Fibroblast of mammary gland (primary cell): ENCODE results near the gene DIRAS2.

Experiments used
- DNase-seq: peaks from one replicate; pipeline ENCODE4 v3.0.0-alpha.2; 2010; ENCODE audit warnings: low read depth
- H3K4me3 ChIP-seq: 2 replicates; pipeline ENCODE4 v1.5.1; 2011; ENCODE audit warnings: low read depth, mild to moderate bottlenecking, low read length, moderate library complexity; ENCODE audit not compliant: control insufficient read depth
- TF ChIP-seq, protein P1 (sequence below): conservative IDR thresholded peaks from 2 replicates; pipeline ENCODE4 v1.5.1; 2011; ENCODE audit warnings: low read depth, low read length, inconsistent platforms; ENCODE audit not compliant: control insufficient read depth, insufficient read depth

Gene DIRAS2

DNA sequence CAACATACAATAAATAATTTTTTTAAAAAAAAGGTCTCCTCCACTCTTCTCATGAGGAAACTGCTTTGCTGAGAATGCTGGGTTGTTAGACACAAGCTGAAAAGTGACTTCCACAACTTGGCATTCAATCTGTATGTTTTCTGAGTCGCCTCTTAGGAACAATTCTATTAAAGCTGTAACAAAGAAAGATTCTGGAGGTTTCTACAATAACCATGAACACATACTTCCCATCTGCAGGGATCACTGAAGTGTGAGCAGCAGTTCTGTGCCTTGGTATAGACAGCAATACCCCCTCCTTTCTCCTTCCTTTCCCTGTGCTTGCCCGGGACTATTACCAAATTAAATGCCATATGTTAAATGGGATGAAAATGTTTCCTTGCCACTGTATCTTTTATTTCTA lies 1.5 kb downstream of the DIRAS2 start:
- no peak for DNase-seq
- TF ChIP-seq, protein P1, sequence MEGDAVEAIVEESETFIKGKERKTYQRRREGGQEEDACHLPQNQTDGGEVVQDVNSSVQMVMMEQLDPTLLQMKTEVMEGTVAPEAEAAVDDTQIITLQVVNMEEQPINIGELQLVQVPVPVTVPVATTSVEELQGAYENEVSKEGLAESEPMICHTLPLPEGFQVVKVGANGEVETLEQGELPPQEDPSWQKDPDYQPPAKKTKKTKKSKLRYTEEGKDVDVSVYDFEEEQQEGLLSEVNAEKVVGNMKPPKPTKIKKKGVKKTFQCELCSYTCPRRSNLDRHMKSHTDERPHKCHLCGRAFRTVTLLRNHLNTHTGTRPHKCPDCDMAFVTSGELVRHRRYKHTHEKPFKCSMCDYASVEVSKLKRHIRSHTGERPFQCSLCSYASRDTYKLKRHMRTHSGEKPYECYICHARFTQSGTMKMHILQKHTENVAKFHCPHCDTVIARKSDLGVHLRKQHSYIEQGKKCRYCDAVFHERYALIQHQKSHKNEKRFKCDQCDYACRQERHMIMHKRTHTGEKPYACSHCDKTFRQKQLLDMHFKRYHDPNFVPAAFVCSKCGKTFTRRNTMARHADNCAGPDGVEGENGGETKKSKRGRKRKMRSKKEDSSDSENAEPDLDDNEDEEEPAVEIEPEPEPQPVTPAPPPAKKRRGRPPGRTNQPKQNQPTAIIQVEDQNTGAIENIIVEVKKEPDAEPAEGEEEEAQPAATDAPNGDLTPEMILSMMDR: no peak
- H3K4me3 ChIP-seq: no peak overlapping the region

DNA sequence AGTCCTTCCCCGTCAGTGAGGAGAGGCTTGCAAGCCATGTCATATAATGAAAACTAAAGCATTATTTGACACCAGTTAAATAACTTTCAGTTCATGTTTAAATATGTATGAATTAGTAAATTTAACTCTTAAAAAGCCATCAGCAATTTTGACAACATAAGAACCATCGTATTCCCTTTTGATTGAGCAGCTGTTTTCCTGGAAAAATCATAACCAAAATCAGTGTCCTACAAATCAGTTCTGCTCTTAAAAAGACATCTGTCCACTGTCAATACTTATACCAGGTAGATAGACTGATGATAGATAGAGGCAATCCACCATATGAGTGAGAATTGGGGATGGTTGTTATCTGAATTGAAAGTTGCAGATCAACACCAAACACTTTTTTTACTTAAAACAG lies 2.3 kb downstream of the DIRAS2 start:
- DNase-seq: no peak
- no peak overlapping the region for H3K4me3 ChIP-seq
- TF ChIP-seq, protein P1: no peak

DNA sequence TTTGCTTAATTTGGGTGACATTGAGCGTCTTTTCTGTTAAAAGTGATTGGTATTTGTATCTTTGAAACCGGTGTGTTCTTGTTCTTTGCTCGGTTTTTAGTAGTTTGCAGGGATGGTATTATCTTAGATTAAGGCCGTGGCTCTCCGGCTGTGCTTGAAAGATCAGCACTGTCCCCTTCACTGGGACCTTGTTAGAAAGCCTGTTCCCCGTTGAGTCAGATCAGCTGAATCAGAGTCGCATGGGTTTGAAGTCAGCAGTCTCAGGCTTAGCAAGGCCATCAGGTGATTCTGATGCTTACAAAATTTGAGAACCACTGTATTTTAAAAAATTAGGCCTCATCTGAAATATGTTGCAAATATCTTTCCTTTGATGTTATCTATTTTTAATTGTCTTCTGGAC lies 5.0 kb downstream of the DIRAS2 start:
- no peak overlapping the region for H3K4me3 ChIP-seq
- TF ChIP-seq, protein P1: no peak

DNA sequence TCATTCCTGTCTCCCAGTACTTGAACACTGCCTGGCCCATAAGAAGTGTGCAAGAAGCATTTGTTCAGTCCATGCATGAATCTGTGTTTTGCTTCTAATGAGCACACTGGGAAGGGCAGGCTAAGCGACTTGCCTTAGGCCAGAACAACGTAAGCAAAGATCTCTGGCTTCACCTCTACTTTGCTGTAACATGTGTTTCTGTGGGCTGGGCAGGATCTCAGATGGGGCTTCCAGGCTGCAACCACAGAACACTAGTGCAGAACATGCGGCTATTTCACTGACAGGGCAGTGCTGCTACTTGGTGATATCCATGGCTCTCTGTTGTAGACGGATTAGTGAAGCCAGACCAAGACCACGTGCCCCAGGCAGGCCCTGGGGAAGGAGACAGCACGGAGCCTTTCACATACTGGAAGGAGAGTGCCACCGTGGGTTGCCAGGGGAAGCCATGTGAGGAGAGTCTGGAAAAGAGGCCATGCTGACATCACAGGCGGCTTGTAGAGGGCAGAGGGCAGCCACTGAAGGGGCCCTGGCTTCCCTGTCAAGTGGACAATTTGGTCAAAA lies 9.9 kb downstream of the DIRAS2 start:
- no peak overlapping the region for H3K4me3 ChIP-seq
- no peak for DNase-seq
- TF ChIP-seq, protein P1: no peak

More for the DNA sequence above, 5.0 kb downstream of the DIRAS2 start:
- DNase-seq: no peak

DNA sequence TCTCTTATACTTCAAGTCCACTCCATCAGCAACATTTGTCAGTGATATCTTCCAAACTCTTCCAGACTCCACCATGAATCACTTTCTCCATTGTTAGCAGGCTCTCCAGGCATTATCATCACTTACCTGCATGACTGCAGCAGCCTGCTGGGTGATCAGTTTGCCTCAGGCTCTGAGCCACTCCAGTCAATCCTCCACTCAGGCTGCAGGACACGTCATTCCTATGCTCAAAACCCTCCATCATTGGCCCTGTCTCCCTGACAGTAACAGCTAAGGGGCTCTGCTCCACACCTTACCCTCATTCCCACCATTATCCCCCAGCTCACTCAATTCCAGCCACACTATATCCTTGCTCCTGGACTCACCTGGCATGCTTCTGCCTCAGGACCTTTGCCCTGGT lies 10.7 kb downstream of the DIRAS2 start:
- no peak for DNase-seq
- no peak overlapping the region for H3K4me3 ChIP-seq
- TF ChIP-seq, protein P1: no peak

DNA sequence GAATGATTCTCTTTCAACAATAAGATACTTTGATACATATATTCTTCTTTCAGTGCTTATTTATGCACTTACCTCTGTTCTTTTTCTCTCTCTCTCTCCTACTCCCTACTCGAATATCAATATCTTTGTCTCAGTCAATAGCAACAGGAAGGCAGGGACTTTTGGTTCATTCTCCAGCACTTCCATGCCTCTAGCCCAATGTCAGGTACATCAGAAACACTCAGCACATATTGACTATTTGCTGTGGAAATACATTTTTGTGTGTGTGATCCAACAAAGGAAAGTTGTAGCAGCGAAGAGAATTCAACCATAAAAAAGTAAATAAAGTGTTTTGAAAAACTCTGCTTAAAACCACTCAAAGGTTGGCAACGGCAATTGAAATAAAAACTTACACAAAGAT lies 12.6 kb downstream of the DIRAS2 start:
- no peak overlapping the region for H3K4me3 ChIP-seq
- DNase-seq: no peak
- TF ChIP-seq, protein P1: no peak

DNA sequence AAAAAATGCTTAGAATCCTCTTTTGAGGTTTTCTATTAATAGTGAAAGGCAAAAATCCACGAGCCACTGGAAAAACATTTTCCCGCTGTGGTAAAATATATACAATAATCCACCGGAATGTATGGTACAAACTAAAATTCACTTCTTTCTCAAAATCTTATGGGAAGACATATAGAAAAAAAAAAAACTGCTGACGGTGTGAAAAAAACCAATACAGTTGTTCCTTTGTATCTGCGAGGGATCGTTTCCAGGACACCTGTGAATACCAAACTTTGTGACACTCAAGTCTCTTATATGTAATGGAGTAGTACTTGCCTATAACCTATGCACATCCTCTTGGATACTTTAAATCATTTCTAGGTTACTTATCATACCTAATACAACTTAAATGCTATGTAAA lies 13.3 kb downstream of the DIRAS2 start:
- no peak overlapping the region for H3K4me3 ChIP-seq
- TF ChIP-seq, protein P1: no peak
- DNase-seq: no peak
